HEK293T (cell line): ENCODE data around the gene TANC1.

ENCODE experiments used
- CTCF ChIA-PET: fragments of 350-600 bp; formaldehyde crosslinking; extraction: SDS; loops from one replicate; lab custom pipeline; 2021; ENCODE audit warnings: antibody characterized with exemption, inconsistent platforms; lab: Yijun Ruan, JAX
- POLR2A ChIA-PET: fragments of 350-600 bp; formaldehyde crosslinking; extraction: SDS; loops from one replicate; lab custom pipeline; 2020; ENCODE audit warnings: antibody characterized with exemption, inconsistent platforms; lab: Yijun Ruan, JAX
- DNase-seq: peaks from one replicate; pipeline ENCODE4 v3.0.0; 2012; ENCODE audit warnings: mixed read lengths; ENCODE audit errors: extremely low spot score
- ARNT ChIP-seq: fragments of 450-650 bp; IDR thresholded peaks from 2 replicates; pipeline ENCODE4 v1.6.1; 2017; ENCODE audit warnings: mild to moderate bottlenecking
- BHLHE40 ChIP-seq: fragments of 450-650 bp; IDR thresholded peaks from 2 replicates; pipeline ENCODE4 v1.6.1; 2016; ENCODE audit warnings: mild to moderate bottlenecking, moderate library complexity, borderline replicate concordance
- CTBP1 ChIP-seq: fragments of 450-650 bp; IDR thresholded peaks from 2 replicates; pipeline ENCODE4 v1.6.1; 2016; ENCODE audit warnings: borderline replicate concordance
- ELF4 ChIP-seq: fragments of 450-650 bp; IDR thresholded peaks from 2 replicates; pipeline ENCODE4 v1.6.1; 2017; ENCODE audit warnings: antibody characterized with exemption
- FOXA1 ChIP-seq: fragments of 450-650 bp; IDR thresholded peaks from 2 replicates; pipeline ENCODE4 v1.6.1; 2016; ENCODE audit warnings: mild to moderate bottlenecking
- FOXK2 ChIP-seq: fragments of 450-650 bp; IDR thresholded peaks from 2 replicates; pipeline ENCODE4 v1.6.1; 2016; ENCODE audit warnings: mild to moderate bottlenecking
- FOXM1 ChIP-seq: fragments of 450-650 bp; IDR thresholded peaks from 2 replicates; pipeline ENCODE4 v1.6.1; 2017; ENCODE audit warnings: mild to moderate bottlenecking, borderline replicate concordance
- HDGF ChIP-seq: fragments of 450-650 bp; IDR thresholded peaks from 2 replicates; pipeline ENCODE4 v1.6.1; 2017; ENCODE audit warnings: antibody characterized with exemption, borderline replicate concordance
- L3MBTL2 ChIP-seq: fragments of 450-650 bp; conservative IDR thresholded peaks from 2 replicates; pipeline ENCODE4 v1.6.1; 2016; ENCODE audit warnings: mild to moderate bottlenecking
- LEF1 ChIP-seq: fragments of 450-650 bp; IDR thresholded peaks from 2 replicates; pipeline ENCODE4 v1.6.1; 2017; ENCODE audit warnings: mild to moderate bottlenecking, borderline replicate concordance
- NFRKB ChIP-seq: fragments of 450-650 bp; IDR thresholded peaks from 2 replicates; pipeline ENCODE4 v1.6.1; 2016; ENCODE audit warnings: mild to moderate bottlenecking, moderate library complexity
- PKNOX1 ChIP-seq: fragments of 450-650 bp; IDR thresholded peaks from 2 replicates; pipeline ENCODE4 v1.6.1; 2016
- SP1 ChIP-seq: fragments of 450-650 bp; IDR thresholded peaks from 2 replicates; pipeline ENCODE4 v1.6.1; 2017
- SUZ12 ChIP-seq: fragments of 450-650 bp; IDR thresholded peaks from 2 replicates; pipeline ENCODE4 v1.6.1; 2016; ENCODE audit warnings: mild to moderate bottlenecking
- TARDBP ChIP-seq: fragments of 450-650 bp; IDR thresholded peaks from 2 replicates; pipeline ENCODE4 v1.6.1; 2016
- ZNF384 ChIP-seq: fragments of 450-650 bp; IDR thresholded peaks from 2 replicates; pipeline ENCODE4 v1.6.1; 2016

The TANC1 gene

DNA sequence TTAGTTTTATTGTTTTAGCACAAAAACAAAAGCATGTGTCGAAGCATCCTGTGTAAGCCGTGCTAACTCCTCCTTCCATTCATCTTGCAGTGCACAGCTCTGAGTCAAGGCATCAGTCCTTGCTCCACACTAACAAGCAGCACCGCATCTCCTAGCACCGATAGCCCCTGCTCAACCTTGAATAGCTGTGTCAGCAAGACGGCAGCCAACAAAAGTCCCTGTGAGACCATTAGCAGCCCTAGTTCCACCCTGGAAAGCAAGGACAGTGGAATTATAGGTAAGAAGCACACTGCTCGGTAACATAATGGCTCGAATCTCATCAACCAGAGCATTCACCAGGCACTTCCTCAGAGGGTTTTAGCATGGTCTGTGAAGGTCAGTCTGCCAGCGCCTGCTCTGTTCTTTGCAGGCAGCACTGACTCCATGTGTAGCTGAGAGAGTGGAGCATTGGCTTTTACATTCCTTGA is 181.9 kb downstream of the TANC1 start:
- no peak for DNase-seq
- ChIA-PET CTCF (no interaction called here), POLR2A (no interaction called here)
- TF ChIP-seq TARDBP (no peak), NFRKB (no peak), L3MBTL2 (no peak), FOXK2 (no peak), FOXM1 (no peak), LEF1 (no peak), FOXA1 (no peak), CTBP1 (no peak), SP1 (no peak), ELF4 (no peak), ARNT (no peak)

- no peak for TF ChIP-seq LEF1
- no peak for TF ChIP-seq BHLHE40
- TF ChIP-seq ARNT, result no peak
- TF ChIP-seq L3MBTL2, result no peak
- TF ChIP-seq FOXA1, result no peak
- no peak for TF ChIP-seq FOXK2
- TF ChIP-seq FOXM1, result no peak
- TF ChIP-seq TARDBP, result no peak
- DNase-seq, result no peak
- ChIA-PET POLR2A (no interaction called here), CTCF (no interaction called here)
Measured at GRCh38 chr2:159151198-159152127, 183.0 kb downstream of the TANC1 start.

- TF ChIP-seq SUZ12 (no peak), TARDBP (no peak), ZNF384 (no peak), PKNOX1 (no peak), ARNT (no peak), HDGF (no peak), FOXM1 (no peak), NFRKB (no peak), BHLHE40 (no peak), FOXK2 (no peak), ELF4 (no peak), FOXA1 (no peak), L3MBTL2 (no peak), LEF1 (no peak), CTBP1 (no peak), SP1 (no peak)
- ChIA-PET POLR2A (no interaction called here), CTCF (no interaction called here)
- no peak for DNase-seq
Measured at GRCh38 chr2:159152128-159152778, 183.8 kb downstream of the TANC1 start.

GRCh38 chr2:159153063-159153462 is 184.6 kb downstream of the TANC1 start:
- no peak for DNase-seq
- ChIA-PET CTCF (interaction anchor here (0.5 to 0.6 kb wide), 2 partner anchors 16 to 41 kb away, joined by 3 to 4 read pairs; no protein-coding TSS in a partner anchor), POLR2A (no interaction called here)
- TF ChIP-seq SP1, result no peak

DNA sequence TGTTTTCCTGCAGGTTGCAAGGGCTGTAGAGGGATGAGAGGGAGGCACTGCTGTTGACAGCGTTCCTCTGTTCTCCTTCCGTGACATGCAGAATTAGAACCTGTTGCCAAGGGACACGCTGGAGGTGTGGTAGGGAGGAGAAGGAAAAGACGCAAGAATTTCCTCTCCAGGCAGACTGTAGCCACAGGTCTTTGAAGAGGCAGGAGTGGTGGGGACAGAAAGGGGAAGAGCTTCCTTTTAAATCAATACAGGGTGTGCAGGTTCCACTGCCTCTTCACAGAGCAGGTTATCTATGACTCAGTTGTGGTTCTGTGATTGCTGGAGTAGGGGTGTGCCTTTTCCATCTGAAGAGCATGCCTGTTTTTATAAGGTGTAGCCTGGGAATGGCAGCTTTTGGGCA is 185.0 kb downstream of the TANC1 start:
- ChIA-PET CTCF (interaction anchor here (0.5 to 0.6 kb wide), 3 partner anchors 13 to 40 kb away, joined by 3 to 4 read pairs (median 3); no protein-coding TSS in a partner anchor), POLR2A (no interaction called here)
- DNase-seq, result no peak
- TF ChIP-seq FOXA1 (no peak), SUZ12 (no peak), NFRKB (no peak), PKNOX1 (no peak), CTBP1 (no peak), LEF1 (no peak), ELF4 (no peak), ZNF384 (no peak), TARDBP (no peak), SP1 (no peak), FOXM1 (no peak), ARNT (no peak), FOXK2 (no peak), HDGF (no peak), L3MBTL2 (no peak), BHLHE40 (no peak)

- ChIA-PET CTCF (interaction anchor here (0.6 kb wide), 1 partner anchor 13 kb away, joined by 3 read pairs; no protein-coding TSS in a partner anchor), POLR2A (no interaction called here)
- TF ChIP-seq SP1, result no peak
- TF ChIP-seq ARNT, result no peak
- TF ChIP-seq CTBP1, result no peak
- no peak for TF ChIP-seq SUZ12
- no peak for TF ChIP-seq ZNF384
- TF ChIP-seq TARDBP, result no peak
- no peak for TF ChIP-seq HDGF
- no peak for DNase-seq
Measured at GRCh38 chr2:159153951-159154350, 185.5 kb downstream of the TANC1 start.
